HepG2 (cell line): Measurements from ENCODE around the gene SURF1. TPM values are rescaled to one million over a fixed set of nuclear protein-coding genes. Genes with fewer than 3 reads are reported as not detected.

Experiments
- ASH2L ChIP-seq: fragments of 300-600, 200-600 bp; sonication (generic); IDR thresholded peaks from 2 replicates; pipeline ENCODE4 v1.7.0; 2017; ENCODE audit warnings: low read depth, mild to moderate bottlenecking, moderate library complexity, mixed read lengths, low read length; ENCODE audit not compliant: insufficient read length
- HOXA5 ChIP-seq: sonication (generic); formaldehyde crosslinking; IDR thresholded peaks from 2 replicates; pipeline ENCODE4 v1.4.0; 2020; ENCODE audit warnings: missing genetic modification reagents
- KAT7 ChIP-seq: IDR thresholded peaks from 2 replicates; pipeline ENCODE4 v1.6.1; 2018; ENCODE audit warnings: borderline replicate concordance, missing compliant biosample characterization
- MLLT10 ChIP-seq: sonication (generic); formaldehyde crosslinking; IDR thresholded peaks from 2 replicates; pipeline ENCODE4 v1.4.0; 2020; ENCODE audit warnings: missing genetic modification reagents
- SIN3B ChIP-seq: fragments of 150-350 bp; IDR thresholded peaks from 2 replicates; pipeline ENCODE4 v1.6.1; 2014; ENCODE audit warnings: low read length
- SMAD1 ChIP-seq: sonication (generic); formaldehyde crosslinking; IDR thresholded peaks from 2 replicates; pipeline ENCODE4 v1.4.0; 2020; ENCODE audit warnings: missing genetic modification reagents, low read depth, mild to moderate bottlenecking, borderline replicate concordance
- ZBTB42 ChIP-seq: sonication (generic); formaldehyde crosslinking; IDR thresholded peaks from 2 replicates; pipeline ENCODE4 v1.5.0; 2020; ENCODE audit warnings: mild to moderate bottlenecking, missing genetic modification reagents
- ZNF331 ChIP-seq: sonication (generic); formaldehyde crosslinking; IDR thresholded peaks from 2 replicates; pipeline ENCODE4 v1.4.0; 2020; ENCODE audit warnings: missing genetic modification reagents
- ZNF34 ChIP-seq: sonication (generic); formaldehyde crosslinking; IDR thresholded peaks from 2 replicates; pipeline ENCODE4 v1.4.0; 2020; ENCODE audit warnings: mild to moderate bottlenecking, missing genetic modification reagents, borderline replicate concordance
- ZNF354B ChIP-seq: sonication (generic); formaldehyde crosslinking; IDR thresholded peaks from 2 replicates; pipeline ENCODE4 v1.8.0; 2022; ENCODE audit warnings: mild to moderate bottlenecking, missing genetic modification reagents
- ZSCAN20 ChIP-seq: sonication (generic); formaldehyde crosslinking; IDR thresholded peaks from 2 replicates; pipeline ENCODE4 v1.4.0; 2020; ENCODE audit warnings: missing genetic modification reagents, mild to moderate bottlenecking, borderline replicate concordance
- polyA plus RNA-seq, 8 experiments: library from polyadenylated mRNA; depleted of rRNA in 3 of 8; stranded (reverse) in 7 of 8; unstranded in 1 of 8; fragments of >200 nt; fragmentation: Illumina TruSeq in 4 of 8; extraction: Trizol in 4 of 8; gene quantifications; 2 replicates each; pipeline versions ENCODE4 v1.2.1 to v1.2.3, GENCODE V29; 2011 to 2016; ENCODE audit warnings: low read depth in 4 of 8, missing spikeins in 1 of 8, mixed read lengths in 1 of 8; ENCODE audit not compliant: insufficient read depth in 1 of 8
- total RNA-seq, 5 experiments: library from RNA; depleted of rRNA; stranded (reverse); fragments of >200 nt; fragmentation: Illumina TruSeq; extraction: Trizol; gene quantifications; 2 replicates each; pipeline ENCODE4 v1.2.3, GENCODE V29; 2016; ENCODE audit warnings: low read depth in 1 of 5
- TF ChIP-seq, protein P1 (sequence below): sonication (generic); formaldehyde crosslinking; IDR thresholded peaks from 2 replicates; pipeline ENCODE4 v1.5.1; 2020; ENCODE audit warnings: mild to moderate bottlenecking, missing genetic modification reagents, borderline replicate concordance
- TF ChIP-seq, protein P2 (sequence below): sonication (generic); formaldehyde crosslinking; IDR thresholded peaks from 2 replicates; pipeline ENCODE4 v1.8.1; 2023; ENCODE audit warnings: missing genetic modification reagents, mild to moderate bottlenecking, borderline replicate concordance
- TF ChIP-seq, protein P3 (sequence below): sonication (generic); formaldehyde crosslinking; IDR thresholded peaks from 2 replicates; pipeline ENCODE4 v1.4.0; 2020; ENCODE audit warnings: low read depth, mild to moderate bottlenecking, missing genetic modification reagents
- TF ChIP-seq, protein P4 (sequence below): sonication (generic); formaldehyde crosslinking; IDR thresholded peaks from 2 replicates; pipeline ENCODE4 v1.4.0; 2020; ENCODE audit warnings: mild to moderate bottlenecking, missing genetic modification reagents
- TF ChIP-seq, protein P5 (sequence below): sonication (generic); IDR thresholded peaks from 2 replicates; pipeline ENCODE4 v1.6.1; 2016; ENCODE audit warnings: low read depth, borderline replicate concordance
- TF ChIP-seq, protein P6 (sequence below): sonication (generic); formaldehyde crosslinking; conservative IDR thresholded peaks from 2 replicates; pipeline ENCODE4 v1.4.0; 2020; ENCODE audit warnings: missing genetic modification reagents
- TF ChIP-seq, protein P7 (sequence below): sonication (generic); formaldehyde crosslinking; IDR thresholded peaks from 2 replicates; pipeline ENCODE4 v1.4.0; 2020; ENCODE audit warnings: missing genetic modification reagents

Gene SURF1
- total and polyA plus RNA-seq, 2 of the 13 experiments (the other 11 are each of a cell fraction or from before 2014, with no cell fraction given): 17.8 to 40.7 TPM

DNA sequence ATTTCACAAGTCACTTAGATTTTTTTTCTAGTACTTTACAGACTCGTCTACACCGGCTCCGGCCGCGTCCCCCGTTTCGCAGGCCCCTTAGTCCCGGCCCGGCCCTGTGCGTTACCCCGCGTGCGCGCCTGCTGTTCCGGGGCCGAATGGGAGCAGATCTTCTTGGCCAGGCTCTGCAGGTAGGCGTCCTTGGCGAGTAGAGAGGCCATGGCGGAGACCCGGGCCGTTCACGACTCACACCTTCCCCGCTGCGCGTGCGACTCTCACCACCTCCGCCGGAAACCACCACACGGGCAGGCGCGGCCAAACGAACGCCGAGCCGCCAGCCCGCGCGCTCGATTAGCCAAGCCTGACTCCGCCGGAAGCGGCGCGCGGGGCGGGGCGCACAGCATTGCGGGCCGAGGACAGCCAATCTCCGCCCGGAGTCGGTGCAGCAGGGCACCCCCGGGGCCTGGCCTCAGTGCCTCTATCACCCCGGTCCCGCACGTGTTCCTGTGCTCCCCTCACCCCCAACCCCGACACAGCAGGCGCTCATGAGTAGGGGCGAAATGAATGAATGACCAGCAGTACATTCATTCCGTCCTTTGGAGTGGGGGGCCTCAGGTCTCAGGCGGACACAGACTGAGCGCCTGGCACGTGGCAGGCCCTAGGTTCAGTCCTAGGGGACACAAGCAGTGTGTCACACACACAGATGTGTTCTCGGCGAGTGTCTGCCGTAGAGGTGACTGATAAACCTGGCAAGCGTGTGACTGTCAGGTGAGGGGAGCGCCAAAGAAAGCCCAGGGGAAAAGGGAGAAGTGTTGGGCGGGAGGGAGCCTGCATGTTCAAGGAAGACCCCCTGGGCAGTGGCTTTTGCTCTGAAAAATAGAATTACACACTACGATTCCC, 20.1 kb downstream of the SURF1 start, which contains the start of gene SURF6 (continued):
- TF ChIP-seq, protein P1, sequence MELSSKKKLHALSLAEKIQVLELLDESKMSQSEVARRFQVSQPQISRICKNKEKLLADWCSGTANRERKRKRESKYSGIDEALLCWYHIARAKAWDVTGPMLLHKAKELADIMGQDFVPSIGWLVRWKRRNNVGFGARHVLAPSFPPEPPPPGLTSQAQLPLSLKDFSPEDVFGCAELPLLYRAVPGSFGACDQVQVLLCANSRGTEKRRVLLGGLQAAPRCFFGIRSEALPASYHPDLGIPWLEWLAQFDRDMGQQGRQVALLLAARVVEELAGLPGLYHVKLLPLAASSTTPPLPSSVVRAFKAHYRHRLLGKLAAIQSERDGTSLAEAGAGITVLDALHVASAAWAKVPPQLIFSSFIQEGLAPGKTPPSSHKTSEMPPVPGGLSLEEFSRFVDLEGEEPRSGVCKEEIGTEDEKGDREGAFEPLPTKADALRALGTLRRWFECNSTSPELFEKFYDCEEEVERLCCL (CRISPR knock-in tag): peak; percentile 84; the same call in 1 of the 2 replicates
- TF ChIP-seq SMAD1 (CRISPR knock-in tag) (peak; percentile 96; the same call in 1 of the 2 replicates), HOXA5 (peak; percentile 97), ASH2L (peak; percentile 92), ZSCAN20 (no peak; the same call in 1 of the 2 replicates), ZBTB42 (CRISPR knock-in tag) (no peak), KAT7 (CRISPR knock-in tag) (peak; percentile 84; the same call in 1 of the 2 replicates), MLLT10 (CRISPR knock-in tag) (no peak), ZNF331 (peak; percentile 91), ZNF34 (CRISPR knock-in tag) (0 out of 2 replicates have a peak, but pooled peaks have one; percentile 56), SIN3B (peak; percentile 72; the same call in 1 of the 2 replicates), ZNF354B (no peak)
- TF ChIP-seq, protein P2, sequence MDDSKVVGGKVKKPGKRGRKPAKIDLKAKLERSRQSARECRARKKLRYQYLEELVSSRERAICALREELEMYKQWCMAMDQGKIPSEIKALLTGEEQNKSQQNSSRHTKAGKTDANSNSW: peak; percentile 76; the same call in 1 of the 2 replicates
- TF ChIP-seq, protein P3, sequence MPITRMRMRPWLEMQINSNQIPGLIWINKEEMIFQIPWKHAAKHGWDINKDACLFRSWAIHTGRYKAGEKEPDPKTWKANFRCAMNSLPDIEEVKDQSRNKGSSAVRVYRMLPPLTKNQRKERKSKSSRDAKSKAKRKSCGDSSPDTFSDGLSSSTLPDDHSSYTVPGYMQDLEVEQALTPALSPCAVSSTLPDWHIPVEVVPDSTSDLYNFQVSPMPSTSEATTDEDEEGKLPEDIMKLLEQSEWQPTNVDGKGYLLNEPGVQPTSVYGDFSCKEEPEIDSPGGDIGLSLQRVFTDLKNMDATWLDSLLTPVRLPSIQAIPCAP (CRISPR knock-in tag): no peak
- TF ChIP-seq, protein P4, sequence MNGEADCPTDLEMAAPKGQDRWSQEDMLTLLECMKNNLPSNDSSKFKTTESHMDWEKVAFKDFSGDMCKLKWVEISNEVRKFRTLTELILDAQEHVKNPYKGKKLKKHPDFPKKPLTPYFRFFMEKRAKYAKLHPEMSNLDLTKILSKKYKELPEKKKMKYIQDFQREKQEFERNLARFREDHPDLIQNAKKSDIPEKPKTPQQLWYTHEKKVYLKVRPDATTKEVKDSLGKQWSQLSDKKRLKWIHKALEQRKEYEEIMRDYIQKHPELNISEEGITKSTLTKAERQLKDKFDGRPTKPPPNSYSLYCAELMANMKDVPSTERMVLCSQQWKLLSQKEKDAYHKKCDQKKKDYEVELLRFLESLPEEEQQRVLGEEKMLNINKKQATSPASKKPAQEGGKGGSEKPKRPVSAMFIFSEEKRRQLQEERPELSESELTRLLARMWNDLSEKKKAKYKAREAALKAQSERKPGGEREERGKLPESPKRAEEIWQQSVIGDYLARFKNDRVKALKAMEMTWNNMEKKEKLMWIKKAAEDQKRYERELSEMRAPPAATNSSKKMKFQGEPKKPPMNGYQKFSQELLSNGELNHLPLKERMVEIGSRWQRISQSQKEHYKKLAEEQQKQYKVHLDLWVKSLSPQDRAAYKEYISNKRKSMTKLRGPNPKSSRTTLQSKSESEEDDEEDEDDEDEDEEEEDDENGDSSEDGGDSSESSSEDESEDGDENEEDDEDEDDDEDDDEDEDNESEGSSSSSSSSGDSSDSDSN (CRISPR knock-in tag): peak; percentile 68
- TF ChIP-seq, protein P5, sequence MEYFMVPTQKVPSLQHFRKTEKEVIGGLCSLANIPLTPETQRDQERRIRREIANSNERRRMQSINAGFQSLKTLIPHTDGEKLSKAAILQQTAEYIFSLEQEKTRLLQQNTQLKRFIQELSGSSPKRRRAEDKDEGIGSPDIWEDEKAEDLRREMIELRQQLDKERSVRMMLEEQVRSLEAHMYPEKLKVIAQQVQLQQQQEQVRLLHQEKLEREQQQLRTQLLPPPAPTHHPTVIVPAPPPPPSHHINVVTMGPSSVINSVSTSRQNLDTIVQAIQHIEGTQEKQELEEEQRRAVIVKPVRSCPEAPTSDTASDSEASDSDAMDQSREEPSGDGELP: peak; percentile 68; the same call in 1 of the 2 replicates
- TF ChIP-seq, protein P6, sequence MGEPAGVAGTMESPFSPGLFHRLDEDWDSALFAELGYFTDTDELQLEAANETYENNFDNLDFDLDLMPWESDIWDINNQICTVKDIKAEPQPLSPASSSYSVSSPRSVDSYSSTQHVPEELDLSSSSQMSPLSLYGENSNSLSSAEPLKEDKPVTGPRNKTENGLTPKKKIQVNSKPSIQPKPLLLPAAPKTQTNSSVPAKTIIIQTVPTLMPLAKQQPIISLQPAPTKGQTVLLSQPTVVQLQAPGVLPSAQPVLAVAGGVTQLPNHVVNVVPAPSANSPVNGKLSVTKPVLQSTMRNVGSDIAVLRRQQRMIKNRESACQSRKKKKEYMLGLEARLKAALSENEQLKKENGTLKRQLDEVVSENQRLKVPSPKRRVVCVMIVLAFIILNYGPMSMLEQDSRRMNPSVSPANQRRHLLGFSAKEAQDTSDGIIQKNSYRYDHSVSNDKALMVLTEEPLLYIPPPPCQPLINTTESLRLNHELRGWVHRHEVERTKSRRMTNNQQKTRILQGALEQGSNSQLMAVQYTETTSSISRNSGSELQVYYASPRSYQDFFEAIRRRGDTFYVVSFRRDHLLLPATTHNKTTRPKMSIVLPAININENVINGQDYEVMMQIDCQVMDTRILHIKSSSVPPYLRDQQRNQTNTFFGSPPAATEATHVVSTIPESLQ (CRISPR knock-in tag): no peak
- TF ChIP-seq, protein P7, sequence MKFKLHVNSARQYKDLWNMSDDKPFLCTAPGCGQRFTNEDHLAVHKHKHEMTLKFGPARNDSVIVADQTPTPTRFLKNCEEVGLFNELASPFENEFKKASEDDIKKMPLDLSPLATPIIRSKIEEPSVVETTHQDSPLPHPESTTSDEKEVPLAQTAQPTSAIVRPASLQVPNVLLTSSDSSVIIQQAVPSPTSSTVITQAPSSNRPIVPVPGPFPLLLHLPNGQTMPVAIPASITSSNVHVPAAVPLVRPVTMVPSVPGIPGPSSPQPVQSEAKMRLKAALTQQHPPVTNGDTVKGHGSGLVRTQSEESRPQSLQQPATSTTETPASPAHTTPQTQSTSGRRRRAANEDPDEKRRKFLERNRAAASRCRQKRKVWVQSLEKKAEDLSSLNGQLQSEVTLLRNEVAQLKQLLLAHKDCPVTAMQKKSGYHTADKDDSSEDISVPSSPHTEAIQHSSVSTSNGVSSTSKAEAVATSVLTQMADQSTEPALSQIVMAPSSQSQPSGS (CRISPR knock-in tag): peak; percentile 70; the same call in 1 of the 2 replicates
